ENCODE measurements around the gene SMU1.

Gene SMU1

DNA sequence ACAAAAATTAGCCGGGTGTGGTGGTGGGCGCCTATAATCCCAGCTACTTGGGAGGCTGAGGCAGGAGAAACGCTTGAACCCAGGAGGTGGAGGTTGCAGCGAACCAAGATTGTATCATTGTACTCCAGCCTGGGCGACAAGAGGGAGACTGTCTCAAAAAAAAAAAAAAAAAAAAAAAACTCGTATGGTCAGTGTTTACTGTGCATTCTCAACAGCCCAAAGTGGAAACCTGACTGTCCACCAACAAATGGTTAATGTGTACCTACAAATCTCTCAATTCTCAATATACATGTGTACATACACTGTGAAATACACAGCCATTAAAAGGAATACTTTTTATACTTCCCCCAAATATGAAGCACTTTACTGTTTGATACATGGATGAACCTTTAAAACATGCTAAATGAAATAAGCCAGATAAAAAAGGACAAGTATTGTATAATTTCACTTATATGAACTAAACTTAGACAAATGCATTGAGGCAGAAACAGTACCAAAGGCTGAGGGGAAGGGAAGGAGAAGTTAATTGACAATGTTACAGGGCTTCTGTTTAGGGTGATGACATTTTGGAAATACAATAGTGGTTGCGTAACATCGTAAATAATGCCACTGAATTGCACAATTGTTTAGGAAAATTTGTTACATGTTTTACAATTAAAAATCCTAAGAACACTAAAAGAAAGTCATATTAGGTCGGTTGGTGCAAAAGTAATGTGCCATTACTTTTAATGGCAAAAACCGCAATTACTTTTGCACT lies 34.9 kb downstream of the SMU1 start:
- H3K4me3 ChIP-seq (replicated peaks; ENCODE audit: low read depth, low read length): no peak overlapping the region
- TF ChIP-seq, protein P1, sequence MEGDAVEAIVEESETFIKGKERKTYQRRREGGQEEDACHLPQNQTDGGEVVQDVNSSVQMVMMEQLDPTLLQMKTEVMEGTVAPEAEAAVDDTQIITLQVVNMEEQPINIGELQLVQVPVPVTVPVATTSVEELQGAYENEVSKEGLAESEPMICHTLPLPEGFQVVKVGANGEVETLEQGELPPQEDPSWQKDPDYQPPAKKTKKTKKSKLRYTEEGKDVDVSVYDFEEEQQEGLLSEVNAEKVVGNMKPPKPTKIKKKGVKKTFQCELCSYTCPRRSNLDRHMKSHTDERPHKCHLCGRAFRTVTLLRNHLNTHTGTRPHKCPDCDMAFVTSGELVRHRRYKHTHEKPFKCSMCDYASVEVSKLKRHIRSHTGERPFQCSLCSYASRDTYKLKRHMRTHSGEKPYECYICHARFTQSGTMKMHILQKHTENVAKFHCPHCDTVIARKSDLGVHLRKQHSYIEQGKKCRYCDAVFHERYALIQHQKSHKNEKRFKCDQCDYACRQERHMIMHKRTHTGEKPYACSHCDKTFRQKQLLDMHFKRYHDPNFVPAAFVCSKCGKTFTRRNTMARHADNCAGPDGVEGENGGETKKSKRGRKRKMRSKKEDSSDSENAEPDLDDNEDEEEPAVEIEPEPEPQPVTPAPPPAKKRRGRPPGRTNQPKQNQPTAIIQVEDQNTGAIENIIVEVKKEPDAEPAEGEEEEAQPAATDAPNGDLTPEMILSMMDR (IDR thresholded peaks at IDR 0.05; ENCODE audit: low read depth, low read length, missing control alignments): no peak
- DNase-seq (ENCODE audit: extremely low read depth, low read depth): no peak

DNA sequence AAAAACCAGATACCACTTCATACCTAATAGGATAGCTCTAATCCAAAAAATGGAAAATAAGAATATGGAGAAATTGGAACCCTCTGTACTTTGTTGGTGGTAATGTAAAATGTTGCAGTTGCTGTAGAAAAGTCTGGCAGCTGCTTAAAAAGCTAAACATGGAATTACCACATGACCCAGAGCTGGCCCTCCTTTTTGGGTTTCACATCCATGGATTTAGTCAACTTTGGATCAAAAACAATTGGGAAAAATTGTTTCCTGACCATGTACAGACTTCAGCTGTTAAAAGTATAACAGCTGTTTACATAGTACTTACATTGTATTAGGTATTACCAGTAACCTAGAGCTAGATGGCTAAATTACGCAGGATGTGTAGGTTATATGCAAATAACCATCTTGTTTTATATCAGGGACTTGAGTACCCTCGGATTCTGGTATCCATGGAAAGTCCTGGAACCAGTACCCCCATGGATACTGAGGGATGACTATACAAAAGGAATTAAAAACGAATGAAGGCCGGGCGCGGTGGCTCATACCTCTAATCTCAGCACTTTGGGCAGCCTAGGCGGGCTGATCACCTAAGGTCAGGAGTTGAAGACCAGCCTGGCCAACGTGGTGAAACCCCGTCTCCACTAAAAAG lies 35.6 kb downstream of the SMU1 start:
- H3K4me3 ChIP-seq (replicated peaks; ENCODE audit: low read depth, low read length): no peak overlapping the region
- TF ChIP-seq, protein P1 (IDR thresholded peaks at IDR 0.05; ENCODE audit: low read depth, low read length, missing control alignments): no peak
- no peak for DNase-seq (ENCODE audit: extremely low read depth, low read depth)

DNA sequence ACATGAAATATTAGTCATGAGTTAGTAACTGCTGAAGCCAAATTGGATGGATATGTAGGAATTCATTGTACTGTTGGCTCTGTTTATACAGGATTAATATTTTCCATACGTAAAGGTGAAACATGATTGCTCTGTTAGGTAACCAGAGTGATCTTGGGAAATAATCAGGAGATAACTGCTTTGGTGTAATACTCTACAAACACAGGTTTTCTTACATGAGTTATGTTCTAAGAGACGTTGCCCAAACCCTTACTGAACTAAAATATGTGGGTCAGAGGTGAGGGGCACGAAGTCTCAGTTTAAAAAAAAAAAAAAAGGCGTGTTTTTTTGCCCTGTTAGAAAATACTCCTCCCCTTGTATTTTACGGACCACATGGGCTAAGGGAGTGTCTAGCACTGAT lies 43.6 kb downstream of the SMU1 start:
- H3K4me3 ChIP-seq (replicated peaks; ENCODE audit: low read depth, low read length): no peak overlapping the region
- DNase-seq (ENCODE audit: extremely low read depth, low read depth): no peak
- TF ChIP-seq, protein P1 (IDR thresholded peaks at IDR 0.05; ENCODE audit: low read depth, low read length, missing control alignments): no peak

DNA sequence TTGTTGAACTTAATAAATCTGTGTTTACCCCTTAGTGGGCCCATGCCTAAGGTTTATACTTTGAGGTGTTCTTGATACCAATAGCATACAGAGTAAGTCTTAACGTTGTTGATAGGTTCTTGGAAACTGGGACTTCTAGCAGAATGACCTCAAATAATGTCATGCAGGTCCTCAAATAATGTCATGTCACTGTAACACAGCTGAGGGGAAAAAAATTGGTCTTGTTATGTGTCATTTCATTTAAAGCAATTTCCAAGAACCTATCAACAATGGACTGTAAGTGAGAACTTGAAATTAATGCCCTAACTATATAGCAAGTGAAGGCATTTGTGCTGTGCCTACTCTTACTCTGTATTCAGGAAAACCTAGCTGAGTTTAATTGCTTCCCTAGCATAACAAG lies 44.2 kb downstream of the SMU1 start:
- no peak overlapping the region for H3K4me3 ChIP-seq (replicated peaks; ENCODE audit: low read depth, low read length)
- no peak for DNase-seq (ENCODE audit: extremely low read depth, low read depth)
- TF ChIP-seq, protein P1 (IDR thresholded peaks at IDR 0.05; ENCODE audit: low read depth, low read length, missing control alignments): no peak

DNA sequence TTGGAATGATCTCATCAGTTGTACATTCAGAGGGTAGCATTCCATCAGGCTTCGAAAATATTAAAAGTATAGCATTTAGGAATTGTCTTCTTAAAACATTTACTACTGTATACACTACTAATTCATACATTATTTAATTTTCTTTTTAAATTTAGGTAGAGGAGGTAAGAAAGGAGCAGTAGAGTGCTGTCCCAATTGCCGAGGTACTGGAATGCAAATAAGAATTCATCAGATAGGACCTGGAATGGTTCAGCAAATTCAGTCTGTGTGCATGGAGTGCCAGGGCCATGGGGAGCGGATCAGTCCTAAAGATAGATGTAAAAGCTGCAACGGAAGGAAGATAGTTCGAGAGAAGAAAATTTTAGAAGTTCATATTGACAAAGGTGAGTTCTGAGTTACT lies 46.2 kb downstream of the SMU1 start:
- H3K4me3 ChIP-seq (replicated peaks; ENCODE audit: low read depth, low read length): no peak overlapping the region
- TF ChIP-seq, protein P1 (IDR thresholded peaks at IDR 0.05; ENCODE audit: low read depth, low read length, missing control alignments): no peak
- DNase-seq (ENCODE audit: extremely low read depth, low read depth): no peak

DNA sequence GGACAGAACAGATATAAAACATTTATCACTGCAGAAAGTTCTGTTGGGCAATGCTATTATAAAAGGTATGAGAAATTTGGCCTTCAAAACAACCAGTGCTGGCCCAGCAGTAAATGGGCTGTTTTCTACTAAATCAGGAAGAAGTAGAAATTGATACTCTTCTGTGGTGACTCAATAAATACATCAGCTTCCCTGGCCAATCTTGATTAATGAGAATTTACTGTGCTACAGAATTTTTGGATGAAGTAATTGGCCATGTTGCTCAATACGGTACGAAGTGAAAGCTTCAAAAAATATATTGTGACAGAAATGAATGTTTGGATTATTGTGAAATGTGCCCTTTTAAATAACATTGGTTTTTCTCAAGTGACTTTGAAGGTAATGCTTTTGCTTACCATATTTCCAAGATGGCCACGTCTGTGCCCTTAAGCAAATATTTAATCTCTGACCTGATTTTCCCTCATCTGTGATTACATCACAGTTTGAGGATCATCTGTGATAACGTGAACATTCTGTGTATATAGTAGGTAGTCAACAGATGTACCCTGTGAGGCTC lies 47.2 kb downstream of the SMU1 start:
- TF ChIP-seq, protein P1 (IDR thresholded peaks at IDR 0.05; ENCODE audit: low read depth, low read length, missing control alignments): no peak
- H3K4me3 ChIP-seq (replicated peaks; ENCODE audit: low read depth, low read length): no peak overlapping the region
- no peak for DNase-seq (ENCODE audit: extremely low read depth, low read depth)

Data from HFF-Myc (cell line).